ENCODE data around the gene PTGS1. TPM values are rescaled to one million over a fixed set of nuclear protein-coding genes. Genes with fewer than 3 reads are reported as not detected.
A peak's percentile ranks its signal among the peaks of the same experiment; 100 is the strongest.

The PTGS1 gene
- total RNA-seq, 4 donors from 2014 or later: 16.0 to 36.8 (median 20.1) TPM

DNA sequence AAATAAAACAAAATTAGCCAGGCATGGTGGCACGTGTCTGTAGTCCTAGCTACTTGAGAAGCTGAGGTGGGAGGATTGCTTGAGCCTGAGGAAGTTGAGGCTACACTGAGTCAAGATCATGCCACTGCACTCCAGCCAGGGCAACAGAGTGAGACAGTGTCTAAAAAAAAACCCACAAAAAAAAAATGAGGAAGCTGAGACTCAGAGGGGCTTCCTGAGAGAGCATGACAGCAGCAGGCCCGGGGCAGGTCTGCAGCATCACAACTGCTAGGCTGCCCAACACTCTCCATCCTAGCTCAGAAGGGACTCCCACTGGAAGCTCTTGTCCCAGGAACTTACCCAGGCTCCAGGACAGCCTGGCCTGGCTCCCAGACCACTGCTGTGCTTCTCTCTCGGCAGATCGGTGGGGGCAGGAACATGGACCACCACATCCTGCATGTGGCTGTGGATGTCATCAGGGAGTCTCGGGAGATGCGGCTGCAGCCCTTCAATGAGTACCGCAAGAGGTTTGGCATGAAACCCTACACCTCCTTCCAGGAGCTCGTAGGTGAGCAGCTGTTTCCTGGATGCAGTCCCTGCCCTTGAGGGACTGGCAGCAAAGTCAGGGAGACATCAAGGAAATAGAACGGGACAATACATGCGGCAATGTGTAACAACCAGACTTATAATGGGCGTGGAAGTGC, 19.1 kb downstream of the PTGS1 start:
- ATAC-seq (ENCODE audit: low FRiP score) (no peak), DNase-seq (ENCODE audit: low spot score) (no peak)
- TF ChIP-seq, protein P1, sequence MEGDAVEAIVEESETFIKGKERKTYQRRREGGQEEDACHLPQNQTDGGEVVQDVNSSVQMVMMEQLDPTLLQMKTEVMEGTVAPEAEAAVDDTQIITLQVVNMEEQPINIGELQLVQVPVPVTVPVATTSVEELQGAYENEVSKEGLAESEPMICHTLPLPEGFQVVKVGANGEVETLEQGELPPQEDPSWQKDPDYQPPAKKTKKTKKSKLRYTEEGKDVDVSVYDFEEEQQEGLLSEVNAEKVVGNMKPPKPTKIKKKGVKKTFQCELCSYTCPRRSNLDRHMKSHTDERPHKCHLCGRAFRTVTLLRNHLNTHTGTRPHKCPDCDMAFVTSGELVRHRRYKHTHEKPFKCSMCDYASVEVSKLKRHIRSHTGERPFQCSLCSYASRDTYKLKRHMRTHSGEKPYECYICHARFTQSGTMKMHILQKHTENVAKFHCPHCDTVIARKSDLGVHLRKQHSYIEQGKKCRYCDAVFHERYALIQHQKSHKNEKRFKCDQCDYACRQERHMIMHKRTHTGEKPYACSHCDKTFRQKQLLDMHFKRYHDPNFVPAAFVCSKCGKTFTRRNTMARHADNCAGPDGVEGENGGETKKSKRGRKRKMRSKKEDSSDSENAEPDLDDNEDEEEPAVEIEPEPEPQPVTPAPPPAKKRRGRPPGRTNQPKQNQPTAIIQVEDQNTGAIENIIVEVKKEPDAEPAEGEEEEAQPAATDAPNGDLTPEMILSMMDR (IDR thresholded peaks at IDR 0.05): no peak

DNA sequence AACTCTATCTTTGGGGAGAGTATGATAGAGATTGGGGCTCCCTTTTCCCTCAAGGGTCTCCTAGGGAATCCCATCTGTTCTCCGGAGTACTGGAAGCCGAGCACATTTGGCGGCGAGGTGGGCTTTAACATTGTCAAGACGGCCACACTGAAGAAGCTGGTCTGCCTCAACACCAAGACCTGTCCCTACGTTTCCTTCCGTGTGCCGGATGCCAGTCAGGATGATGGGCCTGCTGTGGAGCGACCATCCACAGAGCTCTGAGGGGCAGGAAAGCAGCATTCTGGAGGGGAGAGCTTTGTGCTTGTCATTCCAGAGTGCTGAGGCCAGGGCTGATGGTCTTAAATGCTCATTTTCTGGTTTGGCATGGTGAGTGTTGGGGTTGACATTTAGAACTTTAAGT, 21.5 kb downstream of the PTGS1 start:
- DNase-seq (ENCODE audit: low spot score) (no peak), ATAC-seq (ENCODE audit: low FRiP score) (no peak)
- TF ChIP-seq, protein P1 (IDR thresholded peaks at IDR 0.05): no peak

DNA sequence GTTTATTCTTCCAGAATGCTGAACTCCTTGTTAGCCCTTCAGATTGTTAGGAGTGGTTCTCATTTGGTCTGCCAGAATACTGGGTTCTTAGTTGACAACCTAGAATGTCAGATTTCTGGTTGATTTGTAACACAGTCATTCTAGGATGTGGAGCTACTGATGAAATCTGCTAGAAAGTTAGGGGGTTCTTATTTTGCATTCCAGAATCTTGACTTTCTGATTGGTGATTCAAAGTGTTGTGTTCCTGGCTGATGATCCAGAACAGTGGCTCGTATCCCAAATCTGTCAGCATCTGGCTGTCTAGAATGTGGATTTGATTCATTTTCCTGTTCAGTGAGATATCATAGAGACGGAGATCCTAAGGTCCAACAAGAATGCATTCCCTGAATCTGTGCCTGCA, 21.9 kb downstream of the PTGS1 start:
- TF ChIP-seq, protein P1 (IDR thresholded peaks at IDR 0.05): no peak
- ATAC-seq (ENCODE audit: low FRiP score) (no peak), DNase-seq (ENCODE audit: low spot score) (no peak)

DNA sequence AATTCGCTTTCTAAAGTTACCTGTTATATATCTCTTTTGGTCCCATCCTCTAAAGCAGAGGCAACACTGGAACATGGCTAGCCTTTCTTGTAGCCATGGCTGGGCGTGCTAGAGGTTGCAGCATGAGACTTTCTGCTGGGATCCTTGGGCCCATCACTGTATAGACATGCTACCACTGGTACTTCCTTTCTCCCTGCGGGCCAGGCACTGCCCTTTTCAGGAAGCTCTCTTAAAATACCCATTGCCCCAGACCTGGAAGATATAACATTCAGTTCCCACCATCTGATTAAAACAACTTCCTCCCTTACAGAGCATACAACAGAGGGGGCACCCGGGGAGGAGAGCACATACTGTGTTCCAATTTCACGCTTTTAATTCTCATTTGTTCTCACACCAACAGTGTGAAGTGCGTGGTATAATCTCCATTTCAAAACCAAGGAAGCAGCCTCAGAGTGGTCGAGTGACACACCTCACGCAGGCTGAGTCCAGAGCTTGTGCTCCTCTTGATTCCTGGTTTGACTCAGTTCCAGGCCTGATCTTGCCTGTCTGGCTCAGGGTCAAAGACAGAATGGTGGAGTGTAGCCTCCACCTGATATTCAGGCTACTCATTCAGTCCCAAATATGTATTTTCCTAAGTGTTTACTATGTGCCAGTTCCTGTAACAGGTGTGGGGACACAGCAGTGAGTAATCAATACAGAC, 22.6 kb downstream of the PTGS1 start:
- TF ChIP-seq, protein P1 (IDR thresholded peaks at IDR 0.05): no peak
- no peak for DNase-seq (ENCODE audit: low spot score)
- peak; percentile 24 for ATAC-seq (ENCODE audit: low FRiP score)

DNA sequence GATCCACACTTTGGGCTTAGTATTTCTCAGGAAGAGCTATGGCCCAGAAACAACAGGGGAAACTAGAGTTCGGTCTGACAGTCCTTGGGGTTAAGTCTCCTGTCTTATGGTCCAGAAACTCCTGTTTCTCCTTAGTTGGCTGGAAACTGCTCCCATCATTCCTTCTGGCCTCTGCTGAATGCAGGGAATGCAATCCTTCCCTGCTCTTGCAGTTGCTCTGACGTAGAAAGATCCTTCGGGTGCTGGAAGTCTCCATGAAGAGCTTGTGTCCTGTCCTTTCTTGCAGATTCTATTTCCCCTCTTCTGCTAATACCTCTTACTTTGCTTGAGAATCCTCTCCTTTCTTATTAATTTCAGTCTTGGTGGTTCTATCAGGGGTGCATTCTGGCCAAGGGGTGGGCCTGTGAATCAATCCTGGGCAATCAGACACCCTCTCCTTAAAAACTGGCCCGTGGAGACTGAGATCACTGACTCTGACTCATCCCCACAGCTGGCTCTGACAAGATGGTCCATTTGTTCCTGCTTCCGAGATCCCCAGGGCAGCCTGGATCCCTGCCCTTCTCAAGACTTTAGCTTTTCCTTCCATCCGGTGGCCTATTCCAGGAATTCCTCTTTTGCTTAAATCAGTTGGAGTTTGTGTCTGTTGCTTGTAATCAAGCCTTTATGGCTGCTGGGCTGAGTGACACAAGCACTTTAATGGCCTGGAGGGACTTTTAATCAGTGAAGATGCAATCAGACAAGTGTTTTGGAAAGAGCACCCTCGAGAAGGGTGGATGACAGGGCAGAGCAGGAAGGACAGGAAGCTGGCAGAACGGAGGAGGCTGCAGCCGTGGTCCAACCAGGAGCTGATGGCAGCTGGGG, 23.7 kb downstream of the PTGS1 start:
- peak; percentile 88 for ATAC-seq (ENCODE audit: low FRiP score)
- TF ChIP-seq, protein P1 (IDR thresholded peaks at IDR 0.05): no peak
- DNase-seq (ENCODE audit: low spot score): no peak

DNA sequence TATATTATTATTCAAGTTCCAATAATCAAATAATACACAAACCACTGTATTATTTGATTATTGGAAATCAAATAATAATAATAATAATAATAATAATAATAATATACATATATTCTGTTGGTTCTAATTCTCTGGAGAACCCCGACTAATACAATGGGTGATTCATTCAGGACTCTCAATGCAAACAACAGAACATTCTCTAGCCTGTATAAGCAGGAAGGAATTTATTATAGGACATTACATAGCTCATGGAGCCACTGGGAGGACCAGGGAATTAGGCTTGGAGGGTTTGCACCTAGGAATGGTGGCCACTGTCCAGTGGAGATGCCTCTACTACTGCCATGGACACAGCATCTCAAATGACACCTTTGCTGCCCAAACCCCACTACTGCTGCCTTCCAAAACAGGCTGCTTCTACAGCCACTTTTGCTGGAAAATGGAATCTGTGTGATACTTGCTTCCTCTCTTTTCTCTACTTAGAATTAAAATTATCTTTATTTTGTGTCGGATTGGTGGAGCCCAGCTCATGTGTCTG, 25.9 kb downstream of the PTGS1 start:
- no peak for DNase-seq (ENCODE audit: low spot score)
- ATAC-seq (ENCODE audit: low FRiP score): no peak
- TF ChIP-seq, protein P1 (IDR thresholded peaks at IDR 0.05): no peak
